Measurements from ENCODE around the gene TRERF1.

TRERF1 gene

GRCh38 chr6:42271834-42272805 lies 179.6 kb downstream of the TRERF1 start:
- DNase-seq (ENCODE audit: low spot score): no peak

GRCh38 chr6:42269974-42270510 lies 181.7 kb downstream of the TRERF1 start:
- no peak for DNase-seq (ENCODE audit: low spot score)

DNA sequence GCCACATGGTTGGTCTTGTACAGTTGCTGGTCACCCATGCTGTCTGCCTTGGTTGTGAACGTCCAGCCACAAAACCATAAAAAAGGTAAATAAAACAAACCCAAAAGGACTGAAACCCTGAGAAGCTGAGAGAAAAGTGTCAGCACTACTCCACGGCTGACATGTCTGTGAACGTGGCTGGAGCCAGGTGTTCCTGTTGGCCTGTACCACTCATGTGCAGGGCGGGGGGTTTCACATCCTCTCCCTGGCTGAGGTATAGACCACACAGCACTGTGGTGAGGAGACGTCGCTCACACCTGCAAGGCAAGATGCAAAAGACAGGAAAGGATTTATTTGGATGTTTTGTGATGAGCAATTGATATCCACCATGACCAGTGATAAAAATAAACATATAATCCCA lies 182.2 kb downstream of the TRERF1 start:
- DNase-seq (ENCODE audit: low spot score): no peak

DNA sequence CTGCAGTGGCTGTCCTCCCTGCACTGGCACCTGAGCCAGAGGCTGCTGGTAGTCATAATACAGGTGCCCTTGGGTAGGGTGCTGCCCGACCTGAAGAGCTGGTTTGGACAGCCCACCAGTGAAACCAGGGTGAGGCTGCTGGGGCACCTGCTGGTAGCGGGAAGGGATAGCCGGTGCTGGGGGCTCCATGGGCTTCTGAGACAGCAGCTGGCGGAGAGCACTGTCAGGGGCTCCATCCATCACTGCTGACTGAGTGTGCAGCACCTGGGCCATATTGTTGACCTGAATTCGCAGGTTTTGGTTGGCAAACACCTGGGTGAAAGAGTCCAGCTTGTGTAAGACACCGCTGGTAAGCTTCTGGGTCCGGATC lies 182.9 kb downstream of the TRERF1 start:
- no peak for DNase-seq (ENCODE audit: low spot score)

DNA sequence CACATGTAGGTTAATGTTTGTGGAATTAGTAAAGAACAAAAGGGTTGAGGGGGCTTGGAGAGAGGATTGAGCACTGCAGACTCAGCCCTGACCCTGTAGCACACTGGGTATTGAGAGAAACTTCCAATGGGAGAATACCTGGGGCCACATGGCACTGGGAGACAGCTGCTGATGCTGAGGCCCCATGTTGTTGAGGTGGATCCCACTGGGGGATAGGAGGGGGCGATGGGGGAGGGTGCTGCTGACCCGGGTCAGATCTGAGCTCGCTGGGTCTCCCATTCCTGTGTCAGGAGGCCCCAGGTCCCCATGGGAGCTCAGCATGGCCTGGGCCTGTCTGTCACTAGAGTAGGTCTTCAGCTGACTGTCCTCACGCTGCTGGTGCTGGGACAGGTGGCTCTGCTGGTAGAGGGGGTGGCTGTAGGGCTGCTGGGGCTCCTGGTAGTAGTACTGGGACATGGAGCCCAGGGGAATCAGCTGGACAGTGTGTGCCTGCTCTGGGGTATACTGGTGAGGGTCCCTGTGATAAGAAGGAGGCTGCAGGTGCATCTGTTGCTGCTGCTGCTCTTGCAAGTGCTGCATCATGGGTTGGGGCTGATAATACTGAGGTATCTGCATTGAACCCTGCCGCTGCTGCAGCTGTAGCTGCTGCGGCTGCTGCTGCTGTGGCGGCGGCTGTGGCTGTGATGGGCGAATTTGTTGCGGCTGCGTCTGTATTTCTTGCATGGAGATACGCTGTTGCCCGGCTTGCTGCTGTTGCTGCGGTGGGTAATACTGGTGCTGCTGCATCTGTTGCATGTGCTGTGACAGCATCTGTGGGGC lies 183.5 kb downstream of the TRERF1 start:
- no peak for DNase-seq (ENCODE audit: low spot score)

GRCh38 chr6:42266538-42266937 lies 185.2 kb downstream of the TRERF1 start:
- DNase-seq (ENCODE audit: low spot score): no peak

DNA sequence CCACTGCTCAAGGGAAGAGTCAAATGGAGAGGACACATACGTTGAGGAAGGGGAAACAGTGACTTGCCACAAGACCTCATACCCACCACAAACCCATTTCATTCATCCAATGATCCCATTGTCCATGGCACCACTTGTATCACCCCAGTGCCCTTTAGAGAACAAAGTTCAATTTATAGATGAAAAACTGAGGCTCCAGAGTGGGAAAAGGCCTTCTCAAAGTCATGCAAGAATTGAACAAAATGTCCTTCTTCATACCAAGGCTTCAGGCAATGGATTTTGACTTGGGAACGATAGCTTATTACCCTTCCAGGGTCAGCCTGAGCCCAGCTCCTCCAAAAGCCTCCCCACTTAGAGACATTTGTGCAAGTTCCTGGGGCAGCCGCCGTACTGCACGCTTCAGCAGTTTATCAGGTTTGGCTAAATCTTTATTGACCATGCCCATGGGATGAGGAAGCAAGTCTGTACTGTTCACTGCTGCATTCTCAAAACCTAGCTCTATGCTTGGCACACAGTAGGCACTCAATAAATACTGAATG lies 186.8 kb downstream of the TRERF1 start:
- DNase-seq (ENCODE audit: low spot score): no peak

GRCh38 chr6:42264162-42264851 lies 187.4 kb downstream of the TRERF1 start:
- no peak for DNase-seq (ENCODE audit: low spot score)

DNA sequence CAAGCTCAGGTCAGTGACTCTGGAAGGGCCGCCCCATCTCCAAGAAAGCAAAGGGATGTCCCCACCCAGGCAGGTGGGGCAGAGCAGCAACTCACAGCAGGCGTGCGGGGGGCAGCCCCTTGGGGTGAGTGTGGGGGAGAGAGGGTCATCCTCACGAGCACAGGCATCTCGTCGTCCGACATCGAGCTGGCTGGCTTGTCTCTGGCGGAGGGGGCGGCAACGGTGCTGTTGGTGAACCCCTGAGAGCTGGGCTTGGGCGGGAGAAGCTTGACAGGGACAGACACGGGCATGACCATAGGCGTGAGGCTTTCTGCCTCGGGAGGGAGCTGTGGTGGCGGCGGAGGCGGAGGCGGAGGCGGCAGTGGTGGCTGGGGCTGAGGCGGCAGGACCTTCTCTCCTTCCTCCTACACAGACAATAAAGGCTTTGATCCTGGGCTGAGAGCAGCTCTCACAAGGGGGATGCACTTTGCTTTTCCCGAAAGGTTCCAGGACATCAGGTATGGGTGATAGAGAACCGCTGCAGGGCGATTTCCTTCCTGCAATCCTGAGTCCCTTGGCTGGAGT lies 188.5 kb downstream of the TRERF1 start:
- DNase-seq (ENCODE audit: low spot score): no peak

- no peak for DNase-seq (ENCODE audit: low spot score)
These were observed 190.8 kb downstream of the TRERF1 start for GRCh38 chr6:42260972-42261371.

GRCh38 chr6:42260396-42260888 lies 191.3 kb downstream of the TRERF1 start:
- no peak for DNase-seq (ENCODE audit: low spot score)

- DNase-seq (ENCODE audit: low spot score): no peak
These were observed 191.8 kb downstream of the TRERF1 start for GRCh38 chr6:42259841-42260395.

- no peak for DNase-seq (ENCODE audit: low spot score)
These were observed 192.4 kb downstream of the TRERF1 start for GRCh38 chr6:42259286-42259685.

- DNase-seq (ENCODE audit: low spot score): no peak
These were observed 194.1 kb downstream of the TRERF1 start for GRCh38 chr6:42257614-42258013.

DNA sequence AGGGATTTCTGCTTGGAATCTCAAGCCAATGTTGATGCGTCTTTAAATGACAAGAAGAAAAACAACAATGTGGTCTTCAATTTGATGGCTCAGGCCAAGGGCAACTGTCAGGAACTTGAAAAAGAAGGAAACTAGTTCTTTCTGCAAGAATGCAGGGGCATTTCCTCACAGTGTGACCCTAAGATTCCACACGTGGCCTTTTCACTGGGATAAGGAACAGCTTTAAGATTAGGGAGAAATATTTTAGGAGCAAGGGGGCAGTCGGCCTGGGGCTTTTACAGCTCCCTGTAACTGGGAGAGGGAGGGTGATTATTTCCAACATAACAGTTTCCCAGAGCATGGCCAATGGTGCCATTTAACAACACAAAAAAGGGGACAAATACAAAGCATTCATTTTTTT lies 194.7 kb downstream of the TRERF1 start:
- DNase-seq (ENCODE audit: low spot score): no peak

DNA sequence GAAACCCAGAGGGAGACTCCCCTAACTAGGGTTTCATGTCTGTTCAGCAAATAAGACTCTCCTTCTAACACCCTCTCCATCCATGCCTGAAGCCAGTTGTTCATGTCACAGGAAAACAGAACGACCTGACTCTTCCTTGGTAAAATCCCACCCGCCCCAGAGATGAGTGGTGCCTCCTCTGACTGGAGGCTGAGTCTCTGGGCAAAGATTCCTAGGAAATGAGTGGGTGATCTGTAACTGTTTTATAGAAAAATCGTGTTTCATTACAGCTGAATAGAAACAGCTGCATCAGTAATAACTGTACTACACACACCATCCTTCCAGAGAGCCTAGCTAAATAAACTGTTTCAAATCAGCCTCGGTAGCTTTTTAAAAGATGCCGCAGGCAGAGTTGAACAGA lies 196.7 kb downstream of the TRERF1 start:
- DNase-seq (ENCODE audit: low spot score): no peak

DNA sequence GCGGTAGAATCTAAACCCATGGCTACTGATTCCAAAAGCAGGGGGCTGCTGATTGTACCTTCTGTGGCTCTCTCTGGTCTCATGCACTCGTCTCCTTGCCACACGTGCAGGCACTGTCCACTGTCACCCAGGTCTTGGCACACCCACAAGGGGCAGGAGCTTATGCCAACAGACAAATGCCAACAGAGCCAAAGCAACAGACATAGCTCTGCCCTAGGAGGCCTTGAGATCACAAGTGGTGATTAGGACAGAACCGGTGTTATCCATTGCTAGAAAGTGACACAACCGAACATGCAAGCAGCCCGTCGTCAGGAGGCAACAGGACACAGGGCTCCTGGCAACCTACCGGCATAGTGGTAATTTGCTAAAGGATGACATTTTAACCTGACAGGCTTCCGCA lies 197.2 kb downstream of the TRERF1 start:
- DNase-seq (ENCODE audit: low spot score): no peak

GRCh38 chr6:42251911-42252637 lies 199.7 kb downstream of the TRERF1 start:
- DNase-seq (ENCODE audit: low spot score): peak; percentile 88

GRCh38 chr6:42251500-42251899 lies 200.2 kb downstream of the TRERF1 start:
- DNase-seq (ENCODE audit: low spot score): no peak

DNA sequence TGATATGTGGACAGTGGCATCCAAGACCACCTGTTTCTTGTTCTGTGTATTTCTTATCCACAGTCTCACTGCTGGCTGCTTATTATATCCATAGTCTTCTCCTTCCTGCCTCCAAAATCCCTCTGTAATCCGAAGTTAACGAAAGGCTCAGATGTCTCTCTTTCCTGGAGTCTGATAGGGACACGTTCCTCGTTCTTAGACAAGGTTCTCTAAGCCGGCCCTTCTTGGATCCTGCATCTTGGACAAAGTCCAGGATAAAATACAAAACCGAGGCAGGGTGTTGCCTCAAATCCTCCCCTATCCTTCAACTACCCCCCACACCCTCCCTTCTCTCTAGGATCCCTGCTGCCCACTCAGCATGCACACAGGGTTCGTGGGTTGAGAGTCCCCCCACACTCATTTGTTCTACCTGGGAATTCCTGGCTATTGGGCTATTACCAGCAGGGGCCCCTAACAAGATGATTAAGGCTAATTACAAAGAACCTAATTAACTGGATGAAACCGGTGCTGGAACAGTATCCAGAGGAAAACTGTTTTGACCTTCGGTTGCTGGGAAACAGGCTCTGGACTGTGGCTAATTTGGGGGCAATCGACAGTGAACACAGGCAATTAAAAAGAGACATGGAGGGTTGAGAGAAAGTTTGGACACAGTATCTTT lies 201.3 kb downstream of the TRERF1 start:
- no peak for DNase-seq (ENCODE audit: low spot score)
